Sigmoid colon (tissue), 4 donors: ENCODE results near the gene P2RY14.

ENCODE experiments used
- EP300 ChIP-seq, 4 donors: sonication (generic); formaldehyde crosslinking; IDR thresholded peaks; one replicate each; pipeline ENCODE4 v1.6.1; 2017; ENCODE audit warnings: antibody characterized with exemption in 4 of 4
- TF ChIP-seq, protein P1 (sequence below), 4 experiments: fragments of 450-650 bp in 3 of 4; fragments of 200-600 bp in 1 of 4; IDR thresholded peaks; one replicate each; pipeline ENCODE4 v1.5.1; 2016 to 2019; ENCODE audit warnings: antibody characterized with exemption in 4 of 4, mild to moderate bottlenecking in 3 of 4, moderate library complexity in 2 of 4

- TF ChIP-seq, protein P1, sequence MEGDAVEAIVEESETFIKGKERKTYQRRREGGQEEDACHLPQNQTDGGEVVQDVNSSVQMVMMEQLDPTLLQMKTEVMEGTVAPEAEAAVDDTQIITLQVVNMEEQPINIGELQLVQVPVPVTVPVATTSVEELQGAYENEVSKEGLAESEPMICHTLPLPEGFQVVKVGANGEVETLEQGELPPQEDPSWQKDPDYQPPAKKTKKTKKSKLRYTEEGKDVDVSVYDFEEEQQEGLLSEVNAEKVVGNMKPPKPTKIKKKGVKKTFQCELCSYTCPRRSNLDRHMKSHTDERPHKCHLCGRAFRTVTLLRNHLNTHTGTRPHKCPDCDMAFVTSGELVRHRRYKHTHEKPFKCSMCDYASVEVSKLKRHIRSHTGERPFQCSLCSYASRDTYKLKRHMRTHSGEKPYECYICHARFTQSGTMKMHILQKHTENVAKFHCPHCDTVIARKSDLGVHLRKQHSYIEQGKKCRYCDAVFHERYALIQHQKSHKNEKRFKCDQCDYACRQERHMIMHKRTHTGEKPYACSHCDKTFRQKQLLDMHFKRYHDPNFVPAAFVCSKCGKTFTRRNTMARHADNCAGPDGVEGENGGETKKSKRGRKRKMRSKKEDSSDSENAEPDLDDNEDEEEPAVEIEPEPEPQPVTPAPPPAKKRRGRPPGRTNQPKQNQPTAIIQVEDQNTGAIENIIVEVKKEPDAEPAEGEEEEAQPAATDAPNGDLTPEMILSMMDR (IDR thresholded peaks at IDR 0.05), result no peak
- no peak for TF ChIP-seq EP300 (IDR thresholded peaks at IDR 0.05)
These were observed 31.2 kb upstream of the P2RY14 start for GRCh38 chr3:151309566-151309965.
